Epithelial cell of esophagus (primary cell): ENCODE results near the gene FSTL5.

Experiments used
- DNase-seq: peaks from one replicate; pipeline ENCODE4 v3.0.0; 2010; ENCODE audit warnings: low read depth
- H3K4me3 ChIP-seq: 2 replicates; pipeline ENCODE4 v1.5.1; 2011; ENCODE audit warnings: mild to moderate bottlenecking, low read length, control low read depth
- TF ChIP-seq, protein P1 (sequence below): IDR thresholded peaks from 2 replicates; pipeline ENCODE4 v1.5.1; 2011; ENCODE audit warnings: low read depth, mild to moderate bottlenecking, low read length, control low read depth, inconsistent platforms; ENCODE audit not compliant: insufficient read depth; ENCODE audit errors: missing control alignments

The FSTL5 gene

GRCh38 chr4:161457906-161458305 is 705.9 kb downstream of the FSTL5 start:
- TF ChIP-seq, protein P1, sequence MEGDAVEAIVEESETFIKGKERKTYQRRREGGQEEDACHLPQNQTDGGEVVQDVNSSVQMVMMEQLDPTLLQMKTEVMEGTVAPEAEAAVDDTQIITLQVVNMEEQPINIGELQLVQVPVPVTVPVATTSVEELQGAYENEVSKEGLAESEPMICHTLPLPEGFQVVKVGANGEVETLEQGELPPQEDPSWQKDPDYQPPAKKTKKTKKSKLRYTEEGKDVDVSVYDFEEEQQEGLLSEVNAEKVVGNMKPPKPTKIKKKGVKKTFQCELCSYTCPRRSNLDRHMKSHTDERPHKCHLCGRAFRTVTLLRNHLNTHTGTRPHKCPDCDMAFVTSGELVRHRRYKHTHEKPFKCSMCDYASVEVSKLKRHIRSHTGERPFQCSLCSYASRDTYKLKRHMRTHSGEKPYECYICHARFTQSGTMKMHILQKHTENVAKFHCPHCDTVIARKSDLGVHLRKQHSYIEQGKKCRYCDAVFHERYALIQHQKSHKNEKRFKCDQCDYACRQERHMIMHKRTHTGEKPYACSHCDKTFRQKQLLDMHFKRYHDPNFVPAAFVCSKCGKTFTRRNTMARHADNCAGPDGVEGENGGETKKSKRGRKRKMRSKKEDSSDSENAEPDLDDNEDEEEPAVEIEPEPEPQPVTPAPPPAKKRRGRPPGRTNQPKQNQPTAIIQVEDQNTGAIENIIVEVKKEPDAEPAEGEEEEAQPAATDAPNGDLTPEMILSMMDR, result no peak
- H3K4me3 ChIP-seq, result no peak overlapping the region
- peak; percentile 11 for DNase-seq

GRCh38 chr4:161457311-161457710 is 706.5 kb downstream of the FSTL5 start:
- no peak for DNase-seq
- H3K4me3 ChIP-seq, result no peak overlapping the region
- TF ChIP-seq, protein P1, result no peak

DNA sequence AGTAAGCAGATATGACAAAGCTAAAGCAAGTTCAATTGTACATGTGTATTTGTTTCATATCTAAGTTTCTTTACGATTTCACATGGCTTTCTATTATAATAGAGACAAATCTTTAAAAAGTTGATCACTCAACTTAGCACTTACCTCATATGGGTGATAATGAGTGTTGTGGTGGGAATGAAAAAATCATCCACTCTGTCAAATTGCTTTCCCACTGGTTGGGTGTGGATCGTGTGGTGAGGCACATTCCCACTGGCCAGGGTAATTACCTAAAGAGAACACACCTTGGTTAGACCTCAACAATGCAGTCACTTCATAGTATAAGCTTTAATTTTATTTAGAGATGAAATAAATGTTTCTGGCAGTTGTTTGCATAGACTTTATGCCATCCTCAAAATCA is 708.9 kb downstream of the FSTL5 start:
- TF ChIP-seq, protein P1, result no peak
- H3K4me3 ChIP-seq, result no peak overlapping the region
- no peak for DNase-seq

DNA sequence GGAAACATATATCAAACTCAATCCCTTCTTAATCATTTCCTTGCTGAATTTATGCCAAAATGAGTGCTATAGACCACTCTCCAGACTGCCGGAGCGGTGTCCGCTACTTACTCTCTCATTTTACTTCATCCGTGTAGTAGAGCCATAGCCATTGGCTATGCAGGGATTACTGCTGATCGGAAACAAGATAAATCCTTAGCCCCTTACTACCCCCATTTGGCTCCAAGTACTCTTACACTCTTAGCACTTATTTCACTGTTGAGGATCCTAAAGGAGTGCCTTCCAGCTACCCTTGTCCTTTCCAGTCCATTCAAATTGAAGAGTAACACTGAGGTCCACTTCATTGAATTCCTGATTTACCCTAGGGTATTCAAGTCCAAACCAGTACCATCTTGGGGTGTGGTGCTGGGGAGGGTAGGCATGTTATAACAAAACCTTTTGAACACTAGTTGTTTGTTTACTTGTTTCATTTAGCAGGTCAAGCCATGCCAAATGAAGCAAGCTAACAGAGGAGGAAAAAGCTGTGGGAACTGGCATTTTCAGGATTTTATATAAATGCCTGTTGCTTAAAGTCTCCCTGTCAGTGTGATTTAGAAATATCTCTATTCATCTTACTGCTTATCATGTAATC is 715.1 kb downstream of the FSTL5 start:
- TF ChIP-seq, protein P1, result no peak
- peak; percentile 76 for DNase-seq
- H3K4me3 ChIP-seq, result no peak overlapping the region

DNA sequence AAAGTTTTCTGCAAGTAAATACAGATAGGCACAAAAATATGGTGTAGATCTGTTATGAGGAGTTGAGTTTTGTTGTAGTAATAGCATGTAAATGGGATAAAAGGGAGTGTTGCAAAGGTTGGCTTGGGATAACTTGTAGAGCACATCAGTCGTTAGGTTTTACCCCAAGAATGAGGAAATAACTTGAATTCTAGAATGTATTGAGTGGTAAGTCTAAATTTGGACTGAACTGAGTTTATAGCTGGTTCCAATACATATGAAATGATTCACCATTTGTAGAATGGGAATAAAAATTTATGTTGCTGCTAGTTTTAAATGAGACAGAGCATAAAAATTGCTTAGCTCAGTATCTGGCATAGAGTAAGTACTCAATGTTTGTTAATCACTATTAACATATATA is 719.2 kb downstream of the FSTL5 start:
- TF ChIP-seq, protein P1, result no peak
- peak; percentile 37 for DNase-seq

DNA sequence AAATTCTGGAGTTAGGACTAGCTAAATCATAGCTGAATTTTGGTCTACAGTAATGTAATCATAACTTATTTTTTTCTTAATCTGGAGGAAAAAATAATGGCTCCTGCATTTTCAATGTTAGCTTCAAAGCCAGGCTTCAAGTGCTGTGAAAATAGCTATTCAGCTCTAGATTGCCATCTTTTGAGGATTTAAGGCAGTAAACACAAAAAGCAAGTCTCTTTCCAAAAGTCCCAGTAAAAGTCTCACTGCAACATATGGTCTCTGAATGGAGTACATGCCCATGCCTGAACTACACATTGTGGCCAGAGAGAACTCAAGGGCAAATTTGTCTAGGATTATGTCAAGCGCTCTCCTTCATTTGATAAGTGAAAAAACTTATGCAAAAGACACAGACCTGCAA is 720.9 kb downstream of the FSTL5 start:
- DNase-seq, result no peak
- TF ChIP-seq, protein P1, result no peak
- H3K4me3 ChIP-seq, result no peak overlapping the region

More for the DNA sequence above, 719.2 kb downstream of the FSTL5 start:
- H3K4me3 ChIP-seq, result no peak overlapping the region

GRCh38 chr4:161438096-161438495 is 725.7 kb downstream of the FSTL5 start:
- no peak overlapping the region for H3K4me3 ChIP-seq
- no peak for DNase-seq

More at GRCh38 chr4:161438096-161438495, 725.7 kb downstream of the FSTL5 start:
- TF ChIP-seq, protein P1, result no peak
